Immature natural killer cell (primary cell): ENCODE data around the gene AUTS2. TPM values are rescaled to one million over a fixed set of nuclear protein-coding genes. Genes with fewer than 3 reads are reported as not detected.

Experiments
- DNase-seq, 3 donors: peaks; one replicate each; pipeline ENCODE4 v3.0.0; 2022; ENCODE audit warnings: mixed read lengths in 1 of 3
- H3K27ac Mint-ChIP-seq, 6 donors: one replicate each; pipeline ENCODE4 v1.8.0; 2020; ENCODE audit warnings: mixed read lengths in 6 of 6, mild to moderate bottlenecking in 5 of 6, inconsistent platforms in 4 of 6, moderate library complexity in 3 of 6
- H3K27me3 Mint-ChIP-seq, 3 donors: one replicate each; pipeline ENCODE4 v1.8.0; 2020 to 2021; ENCODE audit warnings: low read depth in 3 of 3, mild to moderate bottlenecking in 3 of 3, mixed read lengths in 3 of 3, moderate library complexity in 3 of 3, inconsistent platforms in 1 of 3
- H3K36me3 Mint-ChIP-seq, 3 donors: one replicate each; pipeline ENCODE4 v1.8.0; 2020; ENCODE audit warnings: mixed read lengths in 3 of 3, inconsistent platforms in 2 of 3, mild to moderate bottlenecking in 2 of 3
- H3K4me1 Mint-ChIP-seq, 2 donors: one replicate each; pipeline ENCODE4 v1.8.0; 2020; ENCODE audit warnings: inconsistent platforms in 2 of 2, mild to moderate bottlenecking in 2 of 2, mixed read lengths in 2 of 2, moderate library complexity in 1 of 2
- H3K4me3 Mint-ChIP-seq, 5 donors: one replicate each; pipeline ENCODE4 v1.8.0; 2020; ENCODE audit warnings: mild to moderate bottlenecking in 5 of 5, mixed read lengths in 5 of 5, inconsistent platforms in 3 of 5, moderate library complexity in 3 of 5
- H3K9me3 Mint-ChIP-seq, 6 donors: one replicate each; pipeline ENCODE4 v1.8.0; 2020; ENCODE audit warnings: mild to moderate bottlenecking in 6 of 6, mixed read lengths in 6 of 6, inconsistent platforms in 4 of 6, moderate library complexity in 3 of 6
- polyA plus RNA-seq, 3 donors: library from polyadenylated mRNA; unstranded; fragments of 300-500 nt; fragmentation: Illumina TruSeq; gene quantifications; one replicate each; pipeline ENCODE4 v1.2.3, GENCODE V29; 2021

AUTS2 gene
- polyA plus RNA-seq, 3 donors from 2014 or later: 1.9 to 17.6 (median 8.0) TPM

GRCh38 chr7:69787736-69788431 lies 189.6 kb downstream of the AUTS2 start:
- H3K4me3 Mint-ChIP-seq: no peak overlapping the region
- no peaks in the 10 kb centered on the region for H3K9me3 Mint-ChIP-seq
- H3K27ac Mint-ChIP-seq: no peak overlapping the region
- no peak for DNase-seq
- peaks cover 0 to 4% (median 2%) of the 10 kb centered on the region in 3 donors for H3K27me3 Mint-ChIP-seq
- H3K36me3 Mint-ChIP-seq: no peaks in the 10 kb centered on the region
- peaks cover 8 to 12% of the 10 kb centered on the region in 2 donors for H3K4me1 Mint-ChIP-seq

- Mint-ChIP-seq H3K4me1 (peaks cover 11 to 19% of the 10 kb centered on the region in 2 donors), H3K27me3 (peaks cover 0 to 4% (median 2%) of the 10 kb centered on the region in 3 donors), H3K36me3 (no peaks in the 10 kb centered on the region), H3K27ac (no peak overlapping the region), H3K4me3 (no peak overlapping the region), H3K9me3 (no peaks in the 10 kb centered on the region)
- no peak for DNase-seq
Observed at GRCh38 chr7:69789563-69789962, 191.3 kb downstream of the AUTS2 start.

- Mint-ChIP-seq H3K9me3 (no peaks in the 10 kb centered on the region), H3K27ac (no peak overlapping the region), H3K27me3 (peaks cover 2 to 4% (median 2%) of the 10 kb centered on the region in 3 donors), H3K4me1 (peaks cover 11 to 19% of the 10 kb centered on the region in 2 donors), H3K4me3 (no peak overlapping the region), H3K36me3 (no peaks in the 10 kb centered on the region)
- DNase-seq: no peak
Observed at GRCh38 chr7:69790977-69791724, 192.9 kb downstream of the AUTS2 start.

- DNase-seq: no peak
- H3K27ac Mint-ChIP-seq: no peak overlapping the region
- H3K36me3 Mint-ChIP-seq: no peaks in the 10 kb centered on the region
Observed at GRCh38 chr7:69791739-69792138, 193.5 kb downstream of the AUTS2 start.

GRCh38 chr7:69795932-69796331 lies 197.7 kb downstream of the AUTS2 start:
- H3K27ac Mint-ChIP-seq: no peak overlapping the region
- H3K27me3 Mint-ChIP-seq: peaks cover 2% of the 10 kb centered on the region in 3 donors
- H3K36me3 Mint-ChIP-seq: no peaks in the 10 kb centered on the region
- H3K4me3 Mint-ChIP-seq: no peak overlapping the region
- peaks cover 3 to 8% of the 10 kb centered on the region in 2 donors for H3K4me1 Mint-ChIP-seq
- DNase-seq: no peak
- H3K9me3 Mint-ChIP-seq: no peaks in the 10 kb centered on the region

More at GRCh38 chr7:69791739-69792138, 193.5 kb downstream of the AUTS2 start:
- Mint-ChIP-seq H3K27me3 (peaks cover 2 to 4% (median 2%) of the 10 kb centered on the region in 3 donors), H3K4me1 (peaks cover 9 to 19% of the 10 kb centered on the region in 2 donors), H3K4me3 (no peak overlapping the region), H3K9me3 (no peaks in the 10 kb centered on the region)

GRCh38 chr7:69796416-69796815 lies 198.1 kb downstream of the AUTS2 start:
- DNase-seq: no peak
- Mint-ChIP-seq H3K4me3 (no peak overlapping the region), H3K27ac (no peak overlapping the region), H3K36me3 (no peaks in the 10 kb centered on the region), H3K27me3 (peaks cover 2% of the 10 kb centered on the region in 3 donors), H3K9me3 (no peaks in the 10 kb centered on the region), H3K4me1 (peaks cover 3 to 7% of the 10 kb centered on the region in 2 donors)

- peaks cover 16 to 26% of the 10 kb centered on the region in 2 donors for H3K4me1 Mint-ChIP-seq
- no peaks in the 10 kb centered on the region for H3K9me3 Mint-ChIP-seq
- no peak overlapping the region for H3K4me3 Mint-ChIP-seq
- H3K27me3 Mint-ChIP-seq: peaks cover 1 to 2% (median 2%) of the 10 kb centered on the region in 3 donors
- DNase-seq: no peak
- no peaks in the 10 kb centered on the region for H3K36me3 Mint-ChIP-seq
- no peak overlapping the region for H3K27ac Mint-ChIP-seq
Observed at GRCh38 chr7:69799048-69799697, 200.9 kb downstream of the AUTS2 start.

GRCh38 chr7:69799990-69800389 lies 201.7 kb downstream of the AUTS2 start:
- H3K4me1 Mint-ChIP-seq: peaks cover 24 to 35% of the 10 kb centered on the region in 2 donors
- DNase-seq: no peak
- H3K9me3 Mint-ChIP-seq: no peaks in the 10 kb centered on the region
- H3K4me3 Mint-ChIP-seq: no peak overlapping the region
- no peak overlapping the region for H3K27ac Mint-ChIP-seq
- H3K27me3 Mint-ChIP-seq: peaks cover 1 to 2% (median 2%) of the 10 kb centered on the region in 3 donors
- H3K36me3 Mint-ChIP-seq: no peaks in the 10 kb centered on the region

GRCh38 chr7:69800495-69800894 lies 202.2 kb downstream of the AUTS2 start:
- Mint-ChIP-seq H3K27ac (no peak overlapping the region), H3K9me3 (no peaks in the 10 kb centered on the region), H3K4me1 (peaks cover 24 to 37% of the 10 kb centered on the region in 2 donors), H3K27me3 (peaks cover 1 to 2% (median 2%) of the 10 kb centered on the region in 3 donors), H3K4me3 (no peak overlapping the region), H3K36me3 (no peaks in the 10 kb centered on the region)
- no peak for DNase-seq

- H3K9me3 Mint-ChIP-seq: no peaks in the 10 kb centered on the region
- peak overlapping the region in 2 of 6 donors; percentile 9 to 42 for H3K27ac Mint-ChIP-seq
- peaks cover 24 to 37% of the 10 kb centered on the region in 2 donors for H3K4me1 Mint-ChIP-seq
Observed at GRCh38 chr7:69801729-69802682, 203.7 kb downstream of the AUTS2 start.

GRCh38 chr7:69803699-69804516 lies 205.6 kb downstream of the AUTS2 start:
- no peaks in the 10 kb centered on the region for H3K36me3 Mint-ChIP-seq
- H3K4me1 Mint-ChIP-seq: peaks cover 24 to 37% of the 10 kb centered on the region in 2 donors
- peak; percentile 23 to 40 (median 39) for DNase-seq

More at GRCh38 chr7:69801729-69802682, 203.7 kb downstream of the AUTS2 start:
- no peak for DNase-seq
- H3K27me3 Mint-ChIP-seq: peaks cover 0 to 2% (median 1%) of the 10 kb centered on the region in 3 donors
- H3K4me3 Mint-ChIP-seq: no peak overlapping the region
- H3K36me3 Mint-ChIP-seq: no peaks in the 10 kb centered on the region

GRCh38 chr7:69804962-69805361 lies 206.7 kb downstream of the AUTS2 start:
- no peaks in the 10 kb centered on the region for H3K36me3 Mint-ChIP-seq
- peaks cover 24 to 37% of the 10 kb centered on the region in 2 donors for H3K4me1 Mint-ChIP-seq
- H3K4me3 Mint-ChIP-seq: no peak overlapping the region
- H3K27me3 Mint-ChIP-seq: peaks cover 0 to 4% (median 1%) of the 10 kb centered on the region in 3 donors
- no peaks in the 10 kb centered on the region for H3K9me3 Mint-ChIP-seq
- H3K27ac Mint-ChIP-seq: no peak overlapping the region
- DNase-seq: no peak

More at GRCh38 chr7:69803699-69804516, 205.6 kb downstream of the AUTS2 start:
- H3K27me3 Mint-ChIP-seq: peaks cover 0 to 1% (median 0%) of the 10 kb centered on the region in 3 donors
- no peaks in the 10 kb centered on the region for H3K9me3 Mint-ChIP-seq
- H3K27ac Mint-ChIP-seq: peak overlapping the region; percentile 5 to 77 (median 58)
- H3K4me3 Mint-ChIP-seq: peak overlapping the region in 4 of 5 donors; percentile 21 to 52 (median 36)
